Psoas muscle (tissue), 8 donors: Measurements from ENCODE around the gene RNU4-1. TPM values are rescaled to one million over a fixed set of nuclear protein-coding genes. Genes with fewer than 3 reads are reported as not detected.

Experiments
- ATAC-seq, 4 donors: fragments of 200-7000 bp; cut with Tn5 transposase; one replicate each; pipeline ENCODE4 v1.9.1; 2020; ENCODE audit warnings: moderate library complexity in 3 of 4, mild to moderate bottlenecking in 2 of 4
- DNase-seq, 2 donors: peaks; one replicate each; pipeline ENCODE4 v3.0.0-alpha.2; 2020
- H3K27ac ChIP-seq: fragments of 200-600 bp; one replicate; pipeline ENCODE4 v1.8.0; 2022
- H3K27me3 ChIP-seq, 3 donors: fragments of 200-600 bp in 1 of 3; one replicate each; pipeline versions ENCODE4 v1.6.1 to v1.8.0; 2013 to 2022; ENCODE audit warnings: low read length in 2 of 3, mild to moderate bottlenecking in 2 of 3, moderate library complexity in 1 of 3; ENCODE audit not compliant: insufficient read depth in 3 of 3
- H3K36me3 ChIP-seq, 2 donors: fragments of 200-600 bp in 1 of 2; one replicate each; pipeline versions ENCODE4 v1.6.1 to v1.8.0; 2013 to 2022; ENCODE audit warnings: low read depth in 1 of 2, mild to moderate bottlenecking in 1 of 2, moderate library complexity in 1 of 2; ENCODE audit not compliant: insufficient read depth in 1 of 2
- H3K4me1 ChIP-seq: fragments of 200-600 bp; one replicate; pipeline ENCODE4 v1.8.0; 2022
- H3K4me3 ChIP-seq: fragments of 200-600 bp; one replicate; pipeline ENCODE4 v1.8.0; 2022; ENCODE audit warnings: mild to moderate bottlenecking
- H3K9me3 ChIP-seq: fragments of 200-600 bp; one replicate; pipeline ENCODE4 v1.8.0; 2022
- CTCF ChIP-seq: fragments of 200-600 bp; IDR thresholded peaks from one replicate; pipeline ENCODE4 v1.8.0; 2022; ENCODE audit warnings: antibody characterized with exemption
- WGBS, 3 donors: extraction: QIAGEN DNeasy Blood & Tissue Kit; methylation state at CpG; one replicate each; pipeline versions ENCODE4 v1.1.6 to v1.1.7; 2013; 5-methylcytosine and 5-hydroxymethylcytosine counted together
- intact Hi-C, 2 donors: fragments of 100-400 bp; cut with DNase I; formaldehyde crosslinking; loops; one replicate each; pipeline versions ENCODE4 v1.11.0 to v1.14.2; 2022
- polyA plus RNA-seq, 3 donors: library from polyadenylated mRNA; stranded (reverse); fragments of 200-250 nt; gene quantifications; one replicate each; pipeline ENCODE4 v1.2.3, GENCODE V29; 2013
- total RNA-seq, 4 donors: library from RNA; stranded (reverse); fragmentation: NEBNext Ultra II Directional in 2 of 4; extraction: Animal tissue kit (Norgen Biotek cat#: 25700) in 2 of 4; gene quantifications; one replicate each; pipeline versions ENCODE4 v1.2.1 to v1.2.4, GENCODE V29; 2021 to 2023
- donor health status: healthy with polysubstance abuse.
- donor health status: DM: no; HTN: no; CAD: no; lungs with moderate emphysema.
- donor health status: Bipolar disorder and iron deficiency.
- donor health status: healthy.
- donor health status: DM: yes; HTN: yes; CAD: no.
- donor health status: DM: no; HTN: no; CAD: no.
- donor health status: DM: no; HTN: no; CAD: no.
- donor health status: DM: yes; HTN: yes; CAD: no.

Gene RNU4-1
- total and polyA plus RNA-seq, 7 donors, result 1,144 to 3,144 (median 2,601) TPM; not detected in 3

- H3K27me3 ChIP-seq, result no peaks in the 10 kb centered on the region
- DNase-seq (peak in 1 of 2 donors; percentile 21), ATAC-seq (peak in 3 of 4 donors; percentile 26 to 46 (median 31))
- H3K4me1 ChIP-seq, result peaks cover 52% of the 10 kb centered on the region
- peak overlapping the region; percentile 94 for H3K4me3 ChIP-seq
- no peaks in the 10 kb centered on the region for H3K9me3 ChIP-seq
- intact Hi-C loops, result loop anchor here (1.0 to 10.0 kb wide), 3 partner anchors 37 to 149 kb away; partner anchors contain the start of genes RAB35 (in 1 of the 2) and RPLP0 (in 1 of the 2)
- TF ChIP-seq CTCF, result no peak
- H3K36me3 ChIP-seq, result peaks cover 2 to 8% of the 10 kb centered on the region in 2 donors
- peak overlapping the region; percentile 95 for H3K27ac ChIP-seq
- WGBS, 3 donors, result 13 to 25% (median 16%) methylated on average over 15 of the region's 15 CpGs
These were observed 28.7 kb downstream of the RNU4-1 start for GRCh38 chr12:120264086-120264903.

- H3K9me3 ChIP-seq, result no peaks in the 10 kb centered on the region
- no peak for DNase-seq
- peaks cover 2 to 8% of the 10 kb centered on the region in 2 donors for H3K36me3 ChIP-seq
- H3K27me3 ChIP-seq, result no peaks in the 10 kb centered on the region
- 10 to 28% (median 11%) methylated on average over 5 of the region's 5 CpGs for WGBS, 3 donors
- peak overlapping the region; percentile 95 for H3K27ac ChIP-seq
- intact Hi-C loops, result loop anchor here (1.0 to 10.0 kb wide), 3 partner anchors 37 to 149 kb away; partner anchors contain the start of genes RAB35 (in 1 of the 2) and RPLP0 (in 1 of the 2)
- no peak for ATAC-seq
- TF ChIP-seq CTCF, result no peak
- peak overlapping the region; percentile 94 for H3K4me3 ChIP-seq
- H3K4me1 ChIP-seq, result peaks cover 58% of the 10 kb centered on the region
These were observed 29.3 kb downstream of the RNU4-1 start for GRCh38 chr12:120263748-120264085.

DNA sequence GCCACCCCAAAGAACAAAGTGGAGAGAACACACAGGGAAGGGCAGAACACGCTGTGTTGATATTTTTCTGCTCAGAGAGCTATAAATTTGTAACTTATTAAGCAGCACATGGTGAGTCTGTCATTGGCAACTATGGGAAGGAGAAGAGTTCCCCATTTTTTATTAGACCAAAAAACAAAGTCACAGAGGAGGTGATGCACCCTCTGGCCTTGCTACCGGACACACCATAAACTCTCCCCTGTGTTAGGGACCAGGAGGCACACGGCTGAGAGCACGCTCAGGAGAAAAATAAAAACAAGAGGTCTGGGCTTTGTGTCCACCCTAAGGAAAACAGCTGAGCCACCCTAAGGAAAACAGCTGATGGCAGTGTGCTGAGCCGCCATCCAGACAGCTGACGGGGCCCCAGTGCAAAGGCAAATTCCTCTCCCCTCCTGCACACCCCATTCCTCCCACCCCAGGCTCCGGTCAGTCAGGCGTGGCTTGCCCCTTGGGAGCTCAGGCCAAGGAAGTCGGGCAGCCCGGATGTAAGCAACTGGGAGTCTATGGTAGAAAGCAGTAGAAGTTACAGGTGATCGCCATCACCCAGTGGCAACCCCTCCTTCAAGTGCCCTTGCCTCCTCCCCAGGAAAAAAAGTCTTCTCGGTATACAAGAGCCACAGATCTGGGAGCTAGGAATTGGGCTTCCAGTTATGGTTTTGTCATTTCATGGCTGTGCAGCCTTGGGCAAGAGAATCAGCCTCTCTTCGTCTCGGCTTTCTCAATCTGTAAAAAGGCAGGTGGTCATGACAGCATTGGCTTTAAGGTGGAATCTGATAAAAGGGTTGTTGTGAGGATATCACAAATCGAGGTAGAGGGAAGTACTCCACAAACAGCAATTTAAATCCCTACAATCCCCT, 29.9 kb downstream of the RNU4-1 start:
- Histone ChIP-seq H3K36me3 (peaks cover 2 to 8% of the 10 kb centered on the region in 2 donors), H3K9me3 (no peaks in the 10 kb centered on the region), H3K27ac (peak overlapping the region; percentile 95), H3K4me1 (peaks cover 64% of the 10 kb centered on the region), H3K27me3 (no peaks in the 10 kb centered on the region), H3K4me3 (peak overlapping the region; percentile 94)
- ATAC-seq, result peak in 3 of 4 donors; percentile 27 to 33 (median 28)
- 8 to 15% (median 8%) methylated on average over 15 of the region's 15 CpGs for whole genome bisulfite sequencing, 3 donors
- DNase-seq, result peak; percentile 42 to 75
- intact Hi-C loops, result loop anchor here in 1 of 2 donors (10.0 kb wide), 1 partner anchor 148 kb away; the partner anchor contains the start of gene RAB35
- no peak for TF ChIP-seq CTCF

DNA sequence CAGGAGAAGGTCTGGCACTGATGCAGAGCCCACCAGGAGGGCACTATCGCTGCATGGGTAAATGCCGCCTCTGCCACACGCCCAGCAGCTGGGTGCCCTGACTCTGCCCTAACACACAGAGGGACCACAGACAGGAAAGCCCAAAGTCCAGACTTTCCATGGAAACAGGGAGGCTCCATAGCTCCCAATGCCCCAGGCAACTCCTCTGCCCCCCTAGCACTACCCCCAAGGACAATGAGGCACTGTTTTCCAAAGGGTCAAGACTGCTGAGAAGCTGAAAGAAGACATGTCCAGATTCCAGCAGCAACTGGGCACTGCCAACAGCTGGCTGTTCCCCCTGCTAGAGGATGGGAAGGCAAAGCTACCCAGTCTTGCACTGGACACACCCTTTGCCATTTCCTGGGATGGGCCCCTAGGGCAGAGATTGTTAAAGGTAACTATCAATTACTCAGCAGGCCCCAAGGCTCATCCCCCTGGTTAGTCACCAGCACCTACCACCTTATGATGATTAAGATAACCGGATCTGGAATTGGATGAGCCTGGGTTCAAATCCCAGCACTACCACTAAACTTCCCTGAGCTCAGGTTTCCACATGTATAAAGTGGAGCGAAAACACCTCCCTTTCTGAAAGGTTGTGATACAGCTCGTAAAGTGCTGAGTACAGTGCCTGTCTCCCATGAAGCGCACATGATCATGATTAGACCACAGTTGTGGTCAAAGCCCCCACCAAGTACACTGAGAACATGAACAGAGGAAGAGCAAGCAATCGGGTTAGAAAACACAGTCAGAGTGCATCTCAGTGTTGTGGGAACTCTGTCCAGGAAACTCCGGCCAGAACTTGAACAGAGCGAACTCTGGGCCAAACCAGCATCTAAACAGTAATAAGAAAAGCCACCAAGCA, 30.8 kb downstream of the RNU4-1 start:
- WGBS, 3 donors, result 42 to 50% (median 44%) methylated on average over 10 of the region's 10 CpGs

More for the DNA sequence above, 30.8 kb downstream of the RNU4-1 start:
- peak overlapping the region; percentile 95 for H3K27ac ChIP-seq
- intact Hi-C loops, result loop anchor here in 1 of 2 donors (10.0 kb wide), 1 partner anchor 147 kb away; the partner anchor contains the start of gene RAB35
- TF ChIP-seq CTCF, result no peak
- peak overlapping the region; percentile 94 for H3K4me3 ChIP-seq
- no peaks in the 10 kb centered on the region for H3K9me3 ChIP-seq
- H3K4me1 ChIP-seq, result peaks cover 73% of the 10 kb centered on the region
- H3K36me3 ChIP-seq, result peaks cover 2 to 8% of the 10 kb centered on the region in 2 donors
- H3K27me3 ChIP-seq, result no peaks in the 10 kb centered on the region
- DNase-seq (no peak), ATAC-seq (peak in 1 of 4 donors; percentile 3)
